GM12865 (cell line): ENCODE results near the gene AOPEP.

Experiments
- DNase-seq: peaks from one replicate; pipeline ENCODE4 v3.0.0; 2010; ENCODE audit warnings: low read depth
- H3K4me3 ChIP-seq: 2 replicates; pipeline ENCODE4 v1.5.1; 2011; ENCODE audit warnings: mild to moderate bottlenecking, low read depth, low read length, control low read depth
- TF ChIP-seq, protein P1 (sequence below): IDR thresholded peaks from 2 replicates; pipeline ENCODE4 v1.5.1; 2011; ENCODE audit warnings: low read length, control low read depth, low read depth, inconsistent platforms; ENCODE audit not compliant: insufficient read depth; ENCODE audit errors: missing control alignments

Gene AOPEP

DNA sequence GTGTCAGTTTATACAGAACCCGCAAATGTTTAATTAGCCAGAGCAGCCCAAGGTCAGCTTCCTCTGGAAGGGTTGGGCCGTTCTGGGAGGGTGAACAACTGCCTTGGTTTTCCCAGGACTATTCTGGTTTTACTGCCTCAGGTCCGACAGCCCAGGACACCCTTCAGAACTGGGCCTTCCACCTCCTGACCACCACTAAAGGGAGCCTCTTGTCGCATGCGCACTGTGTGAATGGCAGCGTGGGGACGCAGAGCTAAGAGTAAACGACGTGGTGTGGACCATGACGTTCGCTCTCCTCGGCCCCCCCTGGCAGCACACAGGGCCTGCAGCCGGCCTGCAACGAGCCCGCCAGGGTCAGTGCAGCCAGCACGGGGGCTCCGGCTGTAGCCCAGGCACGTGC is 376.1 kb downstream of the AOPEP start:
- DNase-seq = no peak
- TF ChIP-seq, protein P1, sequence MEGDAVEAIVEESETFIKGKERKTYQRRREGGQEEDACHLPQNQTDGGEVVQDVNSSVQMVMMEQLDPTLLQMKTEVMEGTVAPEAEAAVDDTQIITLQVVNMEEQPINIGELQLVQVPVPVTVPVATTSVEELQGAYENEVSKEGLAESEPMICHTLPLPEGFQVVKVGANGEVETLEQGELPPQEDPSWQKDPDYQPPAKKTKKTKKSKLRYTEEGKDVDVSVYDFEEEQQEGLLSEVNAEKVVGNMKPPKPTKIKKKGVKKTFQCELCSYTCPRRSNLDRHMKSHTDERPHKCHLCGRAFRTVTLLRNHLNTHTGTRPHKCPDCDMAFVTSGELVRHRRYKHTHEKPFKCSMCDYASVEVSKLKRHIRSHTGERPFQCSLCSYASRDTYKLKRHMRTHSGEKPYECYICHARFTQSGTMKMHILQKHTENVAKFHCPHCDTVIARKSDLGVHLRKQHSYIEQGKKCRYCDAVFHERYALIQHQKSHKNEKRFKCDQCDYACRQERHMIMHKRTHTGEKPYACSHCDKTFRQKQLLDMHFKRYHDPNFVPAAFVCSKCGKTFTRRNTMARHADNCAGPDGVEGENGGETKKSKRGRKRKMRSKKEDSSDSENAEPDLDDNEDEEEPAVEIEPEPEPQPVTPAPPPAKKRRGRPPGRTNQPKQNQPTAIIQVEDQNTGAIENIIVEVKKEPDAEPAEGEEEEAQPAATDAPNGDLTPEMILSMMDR = no peak
- H3K4me3 ChIP-seq = no peak overlapping the region

DNA sequence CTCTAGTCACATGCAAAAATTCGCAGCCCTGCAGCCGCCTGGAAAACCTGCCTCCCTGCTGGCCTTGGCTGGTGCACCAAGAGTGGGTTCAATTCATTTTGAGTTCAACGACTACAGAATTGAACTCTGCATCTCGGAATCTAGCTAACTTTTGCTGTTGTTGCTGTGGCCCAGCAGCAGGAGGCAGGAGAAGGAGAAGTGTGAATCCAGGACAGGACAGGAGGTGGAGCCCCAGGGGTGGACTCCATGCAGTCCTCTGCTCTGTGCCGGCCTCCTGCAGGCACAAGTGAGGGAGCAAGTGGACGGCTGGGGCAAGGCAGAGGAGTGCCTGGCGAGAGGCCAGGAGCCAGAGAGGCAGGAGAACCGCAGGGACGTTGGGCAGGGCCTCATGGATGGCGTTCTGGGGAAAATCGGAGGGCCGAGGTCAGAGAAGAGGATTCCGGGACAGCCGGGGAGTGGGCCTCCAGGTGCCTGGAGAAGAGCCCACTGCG is 376.8 kb downstream of the AOPEP start:
- TF ChIP-seq, protein P1 = no peak
- DNase-seq = no peak
- no peak overlapping the region for H3K4me3 ChIP-seq

DNA sequence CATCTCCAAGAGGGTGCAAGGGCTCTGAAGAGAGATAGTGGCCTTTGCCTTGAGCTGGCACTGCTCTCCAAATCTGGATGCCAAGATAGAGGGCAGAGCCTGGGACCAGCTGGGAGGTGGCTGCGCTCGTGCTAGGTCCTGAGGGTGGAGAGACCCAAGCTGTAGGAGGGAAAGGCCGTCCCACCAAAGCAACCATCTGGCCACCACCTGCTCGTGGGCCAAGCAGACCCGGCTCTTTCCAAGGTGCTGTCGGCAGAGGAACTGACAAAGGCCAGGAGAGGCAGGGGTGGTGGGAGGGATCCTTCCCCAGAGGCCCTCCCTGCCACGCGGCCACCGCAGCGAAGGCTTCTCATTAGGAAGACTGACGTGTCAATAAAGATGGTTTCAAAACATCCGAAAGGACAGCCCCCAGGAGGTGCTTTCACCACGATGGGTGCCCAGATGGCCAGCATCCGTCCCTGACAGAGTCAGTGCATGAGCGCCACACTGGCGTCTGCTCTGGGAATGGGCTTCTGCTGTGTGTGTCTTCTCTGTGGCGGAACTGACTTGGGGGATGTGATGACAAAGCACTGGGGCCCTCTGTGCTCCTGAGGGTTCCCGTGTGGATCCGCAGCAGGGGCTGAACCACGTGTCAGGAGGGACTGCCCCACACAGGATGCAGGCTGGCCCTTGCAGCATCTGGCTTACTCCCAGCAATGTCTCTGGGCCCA is 377.5 kb downstream of the AOPEP start:
- no peak for DNase-seq
- H3K4me3 ChIP-seq = no peak overlapping the region
- TF ChIP-seq, protein P1 = no peak

DNA sequence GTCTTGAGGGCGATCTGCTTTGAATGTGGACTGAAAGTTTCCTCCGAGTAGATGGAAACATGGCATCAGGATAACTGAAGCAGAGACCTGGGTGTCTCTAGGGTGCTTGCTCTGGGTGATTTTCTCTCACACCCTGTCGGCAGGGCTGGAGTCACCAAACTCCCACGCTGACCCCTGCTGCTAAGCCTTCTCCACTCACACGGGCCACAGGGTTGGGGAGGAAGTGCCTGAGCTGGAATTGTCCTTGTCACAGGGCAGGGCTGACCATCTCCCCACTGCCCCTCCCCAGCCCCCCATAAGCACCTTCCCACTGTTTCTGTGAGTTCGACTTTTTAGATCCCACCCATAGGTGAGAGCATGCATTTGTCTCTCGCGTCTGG is 378.1 kb downstream of the AOPEP start:
- H3K4me3 ChIP-seq = no peak overlapping the region
- no peak for DNase-seq
- TF ChIP-seq, protein P1 = no peak

DNA sequence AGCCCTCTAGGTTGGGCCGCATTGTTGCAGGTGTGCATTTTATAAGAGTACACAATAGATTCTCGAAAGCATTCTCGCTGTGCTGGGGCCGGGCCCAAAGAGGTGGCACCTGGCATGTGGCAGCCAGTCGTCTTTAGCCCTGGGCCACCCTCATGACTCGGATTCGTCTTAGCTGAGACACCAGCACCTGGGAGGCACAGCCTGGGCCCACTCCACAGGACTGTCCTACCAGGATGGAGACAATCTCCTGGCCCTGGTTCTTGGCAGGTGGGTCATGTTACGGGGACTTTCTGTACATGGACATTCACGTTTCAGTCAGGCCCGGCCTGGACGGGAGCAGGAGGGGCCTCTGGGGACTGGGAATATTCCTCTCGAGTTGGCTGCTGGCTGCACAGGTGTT is 378.5 kb downstream of the AOPEP start:
- no peak overlapping the region for H3K4me3 ChIP-seq
- TF ChIP-seq, protein P1 = no peak
- DNase-seq = no peak

DNA sequence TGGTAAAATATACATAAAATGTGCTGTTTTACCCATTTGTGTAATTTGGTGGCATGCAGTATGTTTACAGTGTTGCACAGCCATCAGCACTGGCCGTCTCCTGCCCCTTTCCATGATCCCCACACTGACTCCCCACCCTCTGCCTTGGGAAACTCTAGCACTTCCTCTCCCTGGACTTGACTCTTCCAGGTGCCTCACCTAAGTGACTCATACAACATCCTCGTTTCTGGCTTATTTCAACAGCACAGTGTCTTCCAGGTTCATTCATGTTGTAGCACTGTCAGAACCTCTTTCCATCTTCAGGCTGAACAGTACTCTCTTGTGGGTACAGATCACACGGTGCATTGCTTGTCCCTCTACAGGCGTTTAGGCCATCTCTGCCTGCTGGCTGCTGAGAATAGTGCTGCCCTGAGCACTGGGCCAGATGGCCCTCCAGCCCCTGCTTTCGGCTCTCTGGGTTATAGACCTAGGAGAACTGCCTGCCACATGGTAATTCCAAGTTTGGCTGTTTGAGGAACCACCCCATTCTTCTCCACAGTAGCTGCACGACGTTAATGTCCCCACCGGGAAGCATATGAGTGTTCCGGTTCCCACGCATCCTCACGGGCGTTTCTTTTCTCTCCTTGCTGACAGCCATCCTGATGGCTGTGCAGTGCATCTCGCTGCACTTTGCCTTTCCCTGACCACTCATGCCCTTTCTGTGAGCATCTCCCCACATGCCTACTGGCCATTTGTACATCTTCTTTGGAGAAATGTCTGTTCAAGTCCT is 379.2 kb downstream of the AOPEP start:
- DNase-seq = no peak
- TF ChIP-seq, protein P1 = no peak
- no peak overlapping the region for H3K4me3 ChIP-seq
